ENCODE measurements around the gene GPC2.

GPC2 gene

GRCh38 chr7:100120733-100121036 is 56.5 kb downstream of the GPC2 start:
- no peak for DNase-seq (ENCODE audit: low spot score)

- peak; percentile 92 for DNase-seq (ENCODE audit: low spot score)
These were observed 57.0 kb downstream of the GPC2 start for GRCh38 chr7:100119970-100120732.

All from RKO (cell line).